ENCODE results near the gene OR2T8.

DNA sequence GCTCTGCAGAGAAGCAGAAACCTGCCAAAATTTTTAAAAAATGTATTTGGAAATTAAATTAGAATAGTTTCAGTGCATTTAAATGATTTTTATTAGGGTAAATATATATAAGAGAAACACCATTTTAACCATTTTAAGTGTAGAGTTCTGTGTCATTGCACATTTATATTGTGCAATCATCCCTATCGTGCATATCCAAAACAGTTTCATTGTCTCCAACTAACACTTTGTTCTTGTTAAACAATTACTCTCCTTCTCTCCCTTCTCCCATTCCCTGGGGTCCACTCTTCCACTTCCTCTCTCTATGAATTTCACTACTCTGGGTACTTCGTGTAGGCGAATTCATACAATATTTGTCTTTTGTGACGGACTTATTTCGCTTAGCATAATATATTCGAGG lies 22.6 kb downstream of the OR2T8 start:
- TF ChIP-seq POLR2A (IDR thresholded peaks at IDR 0.05; ENCODE audit: extremely low read depth, insufficient read length) = no peak
- TF ChIP-seq, protein P1, sequence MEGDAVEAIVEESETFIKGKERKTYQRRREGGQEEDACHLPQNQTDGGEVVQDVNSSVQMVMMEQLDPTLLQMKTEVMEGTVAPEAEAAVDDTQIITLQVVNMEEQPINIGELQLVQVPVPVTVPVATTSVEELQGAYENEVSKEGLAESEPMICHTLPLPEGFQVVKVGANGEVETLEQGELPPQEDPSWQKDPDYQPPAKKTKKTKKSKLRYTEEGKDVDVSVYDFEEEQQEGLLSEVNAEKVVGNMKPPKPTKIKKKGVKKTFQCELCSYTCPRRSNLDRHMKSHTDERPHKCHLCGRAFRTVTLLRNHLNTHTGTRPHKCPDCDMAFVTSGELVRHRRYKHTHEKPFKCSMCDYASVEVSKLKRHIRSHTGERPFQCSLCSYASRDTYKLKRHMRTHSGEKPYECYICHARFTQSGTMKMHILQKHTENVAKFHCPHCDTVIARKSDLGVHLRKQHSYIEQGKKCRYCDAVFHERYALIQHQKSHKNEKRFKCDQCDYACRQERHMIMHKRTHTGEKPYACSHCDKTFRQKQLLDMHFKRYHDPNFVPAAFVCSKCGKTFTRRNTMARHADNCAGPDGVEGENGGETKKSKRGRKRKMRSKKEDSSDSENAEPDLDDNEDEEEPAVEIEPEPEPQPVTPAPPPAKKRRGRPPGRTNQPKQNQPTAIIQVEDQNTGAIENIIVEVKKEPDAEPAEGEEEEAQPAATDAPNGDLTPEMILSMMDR (IDR thresholded peaks at IDR 0.05; ENCODE audit: low read depth, low read length) = no peak

Data from NB4 (cell line).